Lung (tissue), 12 donors: ENCODE results near the gene FNTB. TPM values are rescaled to one million over a fixed set of nuclear protein-coding genes. Genes with fewer than 3 reads are reported as not detected.
A peak's percentile ranks its signal among the peaks of the same experiment; 100 is the strongest.

Experiments used
- ATAC-seq: fragments of 200-7000 bp; cut with Tn5 transposase; one replicate; pipeline ENCODE4 v1.9.1; 2020; ENCODE audit warnings: moderate number of reproducible peaks; ENCODE audit not compliant: insufficient read depth, low FRiP score
- DNase-seq, 3 donors: peaks; one replicate each; pipeline ENCODE4 v3.0.0-alpha.2; 2013 to 2017
- H3K27ac ChIP-seq, 2 donors: one replicate each; pipeline ENCODE4 v1.5.1; 2013; ENCODE audit warnings: mild to moderate bottlenecking in 2 of 2, moderate library complexity in 2 of 2, control low read depth in 1 of 2, inconsistent platforms in 1 of 2, low read depth in 1 of 2, low read length in 1 of 2
- H3K27me3 ChIP-seq, 3 donors: one replicate each; pipeline ENCODE4 v1.5.1; 2013; ENCODE audit warnings: low read length in 2 of 3; ENCODE audit not compliant: control insufficient read depth in 3 of 3, insufficient read depth in 3 of 3
- H3K36me3 ChIP-seq, 4 donors: one replicate each; pipeline ENCODE4 v1.5.1; 2013; ENCODE audit warnings: low read length in 4 of 4, mild to moderate bottlenecking in 1 of 4, moderate library complexity in 1 of 4; ENCODE audit not compliant: control insufficient read depth in 4 of 4, insufficient read depth in 4 of 4
- H3K4me1 ChIP-seq, 5 donors: one replicate each; pipeline ENCODE4 v1.5.1; 2013; ENCODE audit warnings: low read length in 5 of 5, mild to moderate bottlenecking in 2 of 5, moderate library complexity in 1 of 5; ENCODE audit not compliant: control insufficient read depth in 5 of 5, insufficient read depth in 5 of 5
- H3K4me3 ChIP-seq: one replicate; pipeline ENCODE4 v1.5.1; 2013; ENCODE audit warnings: mild to moderate bottlenecking, control low read depth, moderate library complexity
- H3K9ac ChIP-seq, 2 donors: one replicate each; pipeline ENCODE4 v1.5.1; 2013; ENCODE audit warnings: low read length in 2 of 2, control low read depth in 1 of 2; ENCODE audit not compliant: insufficient read depth in 1 of 2
- H3K9me3 ChIP-seq, 4 donors: one replicate each; pipeline ENCODE4 v1.5.1; 2013; ENCODE audit warnings: low read length in 3 of 4, mild to moderate bottlenecking in 1 of 4, moderate library complexity in 1 of 4; ENCODE audit not compliant: control insufficient read depth in 4 of 4, insufficient read depth in 3 of 4
- WGBS, 2 donors: extraction: QIAGEN DNeasy Blood & Tissue Kit; methylation state at CpG; one replicate each; pipeline ENCODE4 v1.1.7; 2013; 5-methylcytosine and 5-hydroxymethylcytosine counted together
- polyA plus RNA-seq, 2 donors: library from polyadenylated mRNA; stranded (reverse); fragments of 200-250 nt; gene quantifications; one replicate each; pipeline ENCODE4 v1.2.1, GENCODE V29; 2013
- total RNA-seq, 2 donors: library from RNA; depleted of rRNA in 1 of 2; stranded (reverse); fragments of >200 nt in 1 of 2; gene quantifications; one replicate each; pipeline ENCODE4 v1.2.1, GENCODE V29; 2014 to 2021
- TF ChIP-seq, protein P1 (sequence below): IDR thresholded peaks from 2 replicates; pipeline ENCODE4 v1.5.1; 2012; ENCODE audit warnings: mild to moderate bottlenecking; ENCODE audit errors: control extremely low read depth, extremely low read depth
- donor health status: control.
- donor health status: control.
- donor health status: Bipolar disorder and iron deficiency.
- donor health status: healthy.
- donor health status: DM: yes; HTN: yes; CAD: no.

FNTB gene
- total and polyA plus RNA-seq, 4 donors = 6.2 to 14.8 (median 10.8) TPM

DNA sequence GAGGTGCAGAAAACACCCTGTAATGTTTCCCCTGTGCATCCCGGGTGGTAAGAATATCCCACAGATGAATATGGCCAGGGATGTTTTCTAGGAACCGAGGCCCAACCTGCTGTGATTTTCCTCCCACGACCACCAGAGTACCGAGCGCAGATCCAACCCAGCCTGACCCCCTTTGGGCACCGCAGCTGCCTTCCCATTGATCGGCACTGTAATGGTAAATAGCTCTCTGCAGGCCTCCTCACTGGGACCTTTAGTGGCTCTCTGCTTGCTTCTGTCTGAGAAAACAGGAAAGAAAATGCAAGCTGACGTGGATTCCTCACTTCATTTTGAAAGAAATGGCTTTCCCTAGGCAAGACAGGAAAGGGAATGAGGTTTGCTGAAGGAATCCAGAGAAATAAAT lies 12.1 kb upstream of the FNTB start:
- TF ChIP-seq, protein P1, sequence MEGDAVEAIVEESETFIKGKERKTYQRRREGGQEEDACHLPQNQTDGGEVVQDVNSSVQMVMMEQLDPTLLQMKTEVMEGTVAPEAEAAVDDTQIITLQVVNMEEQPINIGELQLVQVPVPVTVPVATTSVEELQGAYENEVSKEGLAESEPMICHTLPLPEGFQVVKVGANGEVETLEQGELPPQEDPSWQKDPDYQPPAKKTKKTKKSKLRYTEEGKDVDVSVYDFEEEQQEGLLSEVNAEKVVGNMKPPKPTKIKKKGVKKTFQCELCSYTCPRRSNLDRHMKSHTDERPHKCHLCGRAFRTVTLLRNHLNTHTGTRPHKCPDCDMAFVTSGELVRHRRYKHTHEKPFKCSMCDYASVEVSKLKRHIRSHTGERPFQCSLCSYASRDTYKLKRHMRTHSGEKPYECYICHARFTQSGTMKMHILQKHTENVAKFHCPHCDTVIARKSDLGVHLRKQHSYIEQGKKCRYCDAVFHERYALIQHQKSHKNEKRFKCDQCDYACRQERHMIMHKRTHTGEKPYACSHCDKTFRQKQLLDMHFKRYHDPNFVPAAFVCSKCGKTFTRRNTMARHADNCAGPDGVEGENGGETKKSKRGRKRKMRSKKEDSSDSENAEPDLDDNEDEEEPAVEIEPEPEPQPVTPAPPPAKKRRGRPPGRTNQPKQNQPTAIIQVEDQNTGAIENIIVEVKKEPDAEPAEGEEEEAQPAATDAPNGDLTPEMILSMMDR = no peak
- no peak for DNase-seq
- Histone ChIP-seq H3K36me3 (no peaks in the 10 kb centered on the region), H3K27ac (no peak overlapping the region), H3K9ac (no peak overlapping the region), H3K4me3 (no peak overlapping the region), H3K4me1 (peaks cover 0 to 12% (median 7%) of the 10 kb centered on the region in 5 donors), H3K9me3 (no peaks in the 10 kb centered on the region), H3K27me3 (peaks cover 0 to 2% (median 0%) of the 10 kb centered on the region in 3 donors)
- WGBS, 2 donors = 74 to 81% methylated on average over 8 of the region's 8 CpGs
- no peak for ATAC-seq

DNA sequence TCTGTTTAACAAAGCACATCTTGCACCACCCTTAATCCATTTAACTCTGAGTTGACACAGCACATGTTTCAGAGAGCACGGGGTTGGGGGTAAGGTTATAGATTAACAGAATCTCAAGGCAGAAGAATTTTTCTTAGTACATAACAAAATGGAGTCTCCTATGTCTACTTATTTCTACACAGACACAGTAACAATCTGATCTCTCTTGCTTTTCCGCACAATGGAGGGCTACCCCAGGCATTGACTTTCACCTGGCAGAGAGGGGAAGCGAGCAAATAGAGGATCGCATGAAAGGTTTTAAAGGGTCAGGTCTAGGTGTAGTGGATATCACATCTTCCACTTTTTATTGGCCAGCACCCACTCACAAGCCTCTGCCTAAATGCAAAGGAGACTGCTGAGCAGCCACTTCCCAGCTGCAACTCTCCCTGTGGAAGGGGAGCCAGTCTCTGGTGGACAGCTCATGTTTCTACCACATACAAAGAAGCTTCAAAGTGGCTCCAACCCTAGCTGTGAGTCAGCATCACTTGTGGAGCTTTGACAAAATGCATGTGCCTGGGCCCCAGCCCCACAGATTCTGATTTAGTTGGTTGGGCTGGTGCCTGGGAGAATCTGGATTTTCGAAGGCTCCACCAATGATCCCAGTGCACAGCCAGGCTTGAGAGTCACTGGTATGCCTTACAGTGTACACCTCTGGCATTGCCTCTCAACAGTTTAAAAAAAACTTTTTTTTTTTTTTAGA lies 7.2 kb upstream of the FNTB start:
- DNase-seq = peak in 1 of 3 donors; percentile 25
- H3K9me3 ChIP-seq = peaks cover 0 to 2% (median 0%) of the 10 kb centered on the region in 4 donors
- TF ChIP-seq, protein P1 = no peak
- no peak overlapping the region for H3K9ac ChIP-seq
- H3K27me3 ChIP-seq = peaks cover 0 to 2% (median 0%) of the 10 kb centered on the region in 3 donors
- H3K4me3 ChIP-seq = no peak overlapping the region
- no peaks in the 10 kb centered on the region for H3K36me3 ChIP-seq
- 71 to 83% methylated on average over 5 of the region's 5 CpGs for WGBS, 2 donors
- peaks cover 0 to 5% (median 0%) of the 10 kb centered on the region in 5 donors for H3K4me1 ChIP-seq
- H3K27ac ChIP-seq = peak overlapping the region in 1 of 2 donors; percentile 64
- ATAC-seq = no peak

DNA sequence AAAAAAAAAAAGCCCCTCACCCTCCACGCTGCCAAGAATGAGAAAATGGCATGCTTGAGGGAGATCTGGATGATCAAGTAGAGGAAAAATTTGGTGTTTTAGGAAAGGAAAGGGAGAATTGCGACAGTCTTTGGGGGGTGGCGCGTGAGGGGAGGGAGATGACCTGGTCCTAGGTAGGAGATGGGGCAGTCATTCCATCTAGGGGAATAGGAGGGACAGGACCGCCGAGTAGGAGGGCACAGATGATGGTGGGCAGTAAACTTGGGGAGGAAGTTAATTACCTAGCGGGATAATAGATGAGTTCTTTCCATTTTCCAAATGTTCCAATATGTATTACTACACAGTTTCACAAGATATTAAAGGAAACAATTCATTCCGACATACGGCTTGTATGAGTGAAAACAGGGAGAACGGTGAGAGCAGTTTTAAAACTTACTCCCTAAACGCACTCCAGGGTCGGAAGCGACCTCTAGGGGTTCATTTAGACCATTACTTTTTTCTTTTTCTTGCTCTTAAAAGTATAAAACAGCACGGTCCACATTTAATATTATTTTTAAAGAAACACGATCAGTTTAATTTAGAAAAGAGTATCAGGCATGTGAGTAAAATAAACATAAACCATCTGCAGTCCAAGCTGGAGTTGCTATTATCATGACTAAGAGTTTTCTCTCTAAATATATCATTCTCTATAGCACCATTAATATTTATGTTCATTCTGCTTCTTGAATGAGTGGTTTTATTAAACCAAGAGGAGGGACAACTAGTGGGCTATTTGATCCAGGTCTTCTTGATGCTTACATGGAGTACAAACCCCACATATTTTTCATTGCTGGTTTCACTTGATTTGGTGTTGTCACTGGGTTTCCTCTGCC lies 3.0 kb upstream of the FNTB start:
- Histone ChIP-seq H3K4me3 (no peak overlapping the region), H3K27me3 (peaks cover 0 to 2% (median 0%) of the 10 kb centered on the region in 3 donors), H3K27ac (no peak overlapping the region), H3K4me1 (peaks cover 0 to 18% (median 3%) of the 10 kb centered on the region in 5 donors), H3K36me3 (no peaks in the 10 kb centered on the region), H3K9ac (peak overlapping the region in 1 of 2 donors; percentile 85), H3K9me3 (peaks cover 0 to 2% (median 0%) of the 10 kb centered on the region in 4 donors)
- DNase-seq (peak; percentile 39 to 83 (median 78)), ATAC-seq (no peak)
- WGBS, 2 donors = 6 to 8% methylated on average over 15 of the region's 15 CpGs
- TF ChIP-seq, protein P1 = peak; percentile 41
